Sigmoid colon (tissue), 7 donors: Measurements from ENCODE around the gene EHBP1. TPM values are rescaled to one million over a fixed set of nuclear protein-coding genes. Genes with fewer than 3 reads are reported as not detected.

Source experiments
- DNase-seq: peaks from one replicate; pipeline ENCODE4 v3.0.0-alpha.2; 2019
- H3K27ac ChIP-seq, 4 donors: fragments of 200-600 bp; sonication (generic); one replicate each; pipeline ENCODE4 v1.5.1; 2016 to 2019; ENCODE audit warnings: mild to moderate bottlenecking in 1 of 4
- H3K27me3 ChIP-seq, 3 donors: fragments of 200-600 bp; sonication (generic); one replicate each; pipeline ENCODE4 v1.5.1; 2019; ENCODE audit warnings: mild to moderate bottlenecking in 1 of 3
- H3K36me3 ChIP-seq, 4 donors: fragments of 200-600 bp; sonication (generic); one replicate each; pipeline ENCODE4 v1.5.1; 2016 to 2019
- H3K4me1 ChIP-seq, 4 donors: fragments of 200-600 bp; sonication (generic); one replicate each; pipeline ENCODE4 v1.5.1; 2017 to 2019
- H3K4me3 ChIP-seq, 4 donors: fragments of 200-600 bp; sonication (generic); one replicate each; pipeline ENCODE4 v1.5.1; 2017 to 2019; ENCODE audit warnings: mild to moderate bottlenecking in 2 of 4, moderate library complexity in 1 of 4
- H3K9me3 ChIP-seq, 4 donors: fragments of 200-600 bp in 3 of 4; sonication (generic) in 3 of 4; one replicate each; pipeline versions ENCODE4 v1.5.1 to v1.6.1; 2013 to 2019
- CTCF ChIP-seq, 4 experiments: fragments of 450-650 bp in 3 of 4; fragments of 200-600 bp in 1 of 4; IDR thresholded peaks; one replicate each; pipeline ENCODE4 v1.5.1; 2016 to 2019; ENCODE audit warnings: antibody characterized with exemption in 4 of 4, mild to moderate bottlenecking in 3 of 4, moderate library complexity in 2 of 4
- EP300 ChIP-seq, 4 donors: sonication (generic); formaldehyde crosslinking; IDR thresholded peaks; one replicate each; pipeline ENCODE4 v1.6.1; 2017; ENCODE audit warnings: antibody characterized with exemption in 4 of 4
- POLR2A ChIP-seq, 2 donors: fragments of 450-650 bp; IDR thresholded peaks; one replicate each; pipeline ENCODE4 v1.6.1; 2016; ENCODE audit warnings: antibody characterized with exemption in 2 of 2, mild to moderate bottlenecking in 2 of 2, moderate library complexity in 2 of 2
- POLR2AphosphoS5 ChIP-seq, 4 donors: sonication (generic); formaldehyde crosslinking; IDR thresholded peaks; one replicate each; pipeline ENCODE4 v1.6.1; 2017; ENCODE audit warnings: antibody characterized with exemption in 4 of 4
- WGBS, 2 donors: extraction: QIAGEN DNeasy Blood & Tissue Kit; methylation state at CpG; one replicate each; pipeline ENCODE4 v1.1.7; 2013; 5-methylcytosine and 5-hydroxymethylcytosine counted together
- intact Hi-C: fragments of 100-400 bp; cut with DNase I; formaldehyde crosslinking; loops from one replicate; pipeline ENCODE4 v1.15.1; 2023
- polyA plus RNA-seq, 3 donors: library from polyadenylated mRNA; stranded (reverse); fragments of 200-250 nt; gene quantifications; one replicate each; pipeline ENCODE4 v1.2.3, GENCODE V29; 2013
- total RNA-seq, 4 donors: library from RNA; depleted of rRNA; stranded (reverse); fragments of >200 nt; gene quantifications; one replicate each; pipeline ENCODE4 v1.1.0, GENCODE V29; 2016
- donor health status: healthy with polysubstance abuse.
- donor health status: Bipolar disorder and iron deficiency.
- donor health status: healthy.

Gene EHBP1
- total and polyA plus RNA-seq, 7 donors: 12.7 to 161 (median 121) TPM

- H3K27me3 ChIP-seq: no peaks in the 10 kb centered on the region
- no peak overlapping the region for H3K27ac ChIP-seq
- intact Hi-C loops: no loop called here
- no peaks in the 10 kb centered on the region for H3K4me1 ChIP-seq
- H3K36me3 ChIP-seq: peaks cover 0 to 51% (median 7%) of the 10 kb centered on the region in 4 donors
- TF ChIP-seq POLR2AphosphoS5 (IDR thresholded peaks at IDR 0.05) (no peak), CTCF (IDR thresholded peaks at IDR 0.05) (no peak), EP300 (IDR thresholded peaks at IDR 0.05) (no peak), POLR2A (IDR thresholded peaks at IDR 0.05) (no peak)
- H3K4me3 ChIP-seq: no peak overlapping the region
- DNase-seq: no peak
- WGBS, 2 donors: 0 to 34% methylated on average over 1 of the region's 1 CpG
- H3K9me3 ChIP-seq: no peaks in the 10 kb centered on the region
These were observed 317.9 kb downstream of the EHBP1 start for GRCh38 chr2:63023444-63023843.

- H3K27me3 ChIP-seq: no peaks in the 10 kb centered on the region
- DNase-seq: no peak
- no peak for TF ChIP-seq EP300 (IDR thresholded peaks at IDR 0.05)
- TF ChIP-seq POLR2AphosphoS5 (IDR thresholded peaks at IDR 0.05): no peak
- TF ChIP-seq POLR2A (IDR thresholded peaks at IDR 0.05): no peak
- no peak for TF ChIP-seq CTCF (IDR thresholded peaks at IDR 0.05)
- no peak overlapping the region for H3K27ac ChIP-seq
- H3K9me3 ChIP-seq: no peaks in the 10 kb centered on the region
- H3K4me1 ChIP-seq: no peaks in the 10 kb centered on the region
- intact Hi-C loops: no loop called here
- H3K36me3 ChIP-seq: peaks cover 0 to 52% (median 10%) of the 10 kb centered on the region in 4 donors
- no peak overlapping the region for H3K4me3 ChIP-seq
- WGBS, 2 donors: 90 to 95% methylated on average over 2 of the region's 2 CpGs
These were observed 321.7 kb downstream of the EHBP1 start for GRCh38 chr2:63027220-63027619.

- H3K4me1 ChIP-seq: no peaks in the 10 kb centered on the region
- no peak overlapping the region for H3K4me3 ChIP-seq
- 97 to 100% methylated on average over 1 of the region's 1 CpG for WGBS, 2 donors
- H3K9me3 ChIP-seq: no peaks in the 10 kb centered on the region
- no peak for TF ChIP-seq POLR2AphosphoS5 (IDR thresholded peaks at IDR 0.05)
- TF ChIP-seq EP300 (IDR thresholded peaks at IDR 0.05): no peak
- H3K27ac ChIP-seq: no peak overlapping the region
- intact Hi-C loops: no loop called here
- DNase-seq: no peak
- peaks cover 0 to 36% (median 7%) of the 10 kb centered on the region in 4 donors for H3K36me3 ChIP-seq
- H3K27me3 ChIP-seq: no peaks in the 10 kb centered on the region
These were observed 323.5 kb downstream of the EHBP1 start for GRCh38 chr2:63029058-63029457.

GRCh38 chr2:63034526-63034925 lies 329.0 kb downstream of the EHBP1 start:
- WGBS, 2 donors: 92 to 95% methylated on average over 4 of the region's 4 CpGs
- Histone ChIP-seq H3K4me3 (no peak overlapping the region), H3K27me3 (no peaks in the 10 kb centered on the region), H3K4me1 (no peaks in the 10 kb centered on the region), H3K36me3 (peaks cover 0 to 21% (median 3%) of the 10 kb centered on the region in 4 donors), H3K27ac (no peak overlapping the region), H3K9me3 (no peaks in the 10 kb centered on the region)
- TF ChIP-seq EP300 (IDR thresholded peaks at IDR 0.05) (no peak), POLR2A (IDR thresholded peaks at IDR 0.05) (no peak), POLR2AphosphoS5 (IDR thresholded peaks at IDR 0.05) (no peak), CTCF (IDR thresholded peaks at IDR 0.05) (no peak)
- intact Hi-C loops: no loop called here
- no peak for DNase-seq

GRCh38 chr2:63035169-63035568 lies 329.7 kb downstream of the EHBP1 start:
- no peak for TF ChIP-seq POLR2AphosphoS5 (IDR thresholded peaks at IDR 0.05)
- TF ChIP-seq CTCF (IDR thresholded peaks at IDR 0.05): no peak
- TF ChIP-seq EP300 (IDR thresholded peaks at IDR 0.05): no peak
- TF ChIP-seq POLR2A (IDR thresholded peaks at IDR 0.05): no peak
- intact Hi-C loops: no loop called here
- Histone ChIP-seq H3K36me3 (peaks cover 0 to 15% (median under 1%) of the 10 kb centered on the region in 4 donors), H3K9me3 (no peaks in the 10 kb centered on the region), H3K4me3 (no peak overlapping the region), H3K27ac (no peak overlapping the region), H3K27me3 (no peaks in the 10 kb centered on the region), H3K4me1 (no peaks in the 10 kb centered on the region)
- DNase-seq: no peak
- WGBS, 2 donors: 95 to 99% methylated on average over 2 of the region's 2 CpGs
